Nephron (organoid): Measurements from ENCODE around the gene SBK2.
"Not testable (repeated sequence)": the region's sequence is repeated elsewhere in the genome, so short reads cannot be mapped to it uniquely, and the experiment has no call there.

Source experiments
- H3K27ac Mint-ChIP-seq, 3 experiments: 2 replicates each; pipeline ENCODE4 v1.8.0; 2020; ENCODE audit warnings: mixed read lengths in 3 of 3, mild to moderate bottlenecking in 2 of 3, moderate library complexity in 1 of 3
- H3K27me3 Mint-ChIP-seq: 2 replicates; pipeline ENCODE4 v1.8.0; 2021; ENCODE audit warnings: low read depth, mild to moderate bottlenecking, moderate library complexity, mixed read lengths
- H3K36me3 Mint-ChIP-seq: 2 replicates; pipeline ENCODE4 v1.8.0; 2020; ENCODE audit warnings: low read depth, mixed read lengths
- H3K4me1 Mint-ChIP-seq: 2 replicates; pipeline ENCODE4 v1.8.0; 2020; ENCODE audit warnings: mixed read lengths
- H3K4me3 Mint-ChIP-seq, 3 experiments: 2 replicates each; pipeline ENCODE4 v1.8.0; 2020; ENCODE audit warnings: mild to moderate bottlenecking in 3 of 3, mixed read lengths in 3 of 3, moderate library complexity in 2 of 3
- H3K9me3 Mint-ChIP-seq: 2 replicates; pipeline ENCODE4 v1.8.0; 2020; ENCODE audit warnings: mixed read lengths
- TF ChIP-seq, protein P1 (sequence below), 3 experiments: fragments of 200-600 bp; sonication (generic); IDR thresholded peaks; one replicate each; pipeline ENCODE4 v1.5.0; 2021; ENCODE audit warnings: antibody characterized with exemption in 3 of 3; ENCODE audit not compliant: unreplicated experiment in 3 of 3

The SBK2 gene

GRCh38 chr19:55576746-55577145 is 39.8 kb upstream of the SBK2 start:
- Mint-ChIP-seq H3K27ac (peak overlapping the region in 2 of 3 experiments; percentile 55 to 63), H3K27me3 (peaks cover 5% of the 10 kb centered on the region), H3K9me3 (no peaks in the 10 kb centered on the region), H3K4me3 (peak overlapping the region; percentile 73 to 86 (median 85)), H3K4me1 (peaks cover 14% of the 10 kb centered on the region), H3K36me3 (peaks cover 28% of the 10 kb centered on the region)
- TF ChIP-seq, protein P1, sequence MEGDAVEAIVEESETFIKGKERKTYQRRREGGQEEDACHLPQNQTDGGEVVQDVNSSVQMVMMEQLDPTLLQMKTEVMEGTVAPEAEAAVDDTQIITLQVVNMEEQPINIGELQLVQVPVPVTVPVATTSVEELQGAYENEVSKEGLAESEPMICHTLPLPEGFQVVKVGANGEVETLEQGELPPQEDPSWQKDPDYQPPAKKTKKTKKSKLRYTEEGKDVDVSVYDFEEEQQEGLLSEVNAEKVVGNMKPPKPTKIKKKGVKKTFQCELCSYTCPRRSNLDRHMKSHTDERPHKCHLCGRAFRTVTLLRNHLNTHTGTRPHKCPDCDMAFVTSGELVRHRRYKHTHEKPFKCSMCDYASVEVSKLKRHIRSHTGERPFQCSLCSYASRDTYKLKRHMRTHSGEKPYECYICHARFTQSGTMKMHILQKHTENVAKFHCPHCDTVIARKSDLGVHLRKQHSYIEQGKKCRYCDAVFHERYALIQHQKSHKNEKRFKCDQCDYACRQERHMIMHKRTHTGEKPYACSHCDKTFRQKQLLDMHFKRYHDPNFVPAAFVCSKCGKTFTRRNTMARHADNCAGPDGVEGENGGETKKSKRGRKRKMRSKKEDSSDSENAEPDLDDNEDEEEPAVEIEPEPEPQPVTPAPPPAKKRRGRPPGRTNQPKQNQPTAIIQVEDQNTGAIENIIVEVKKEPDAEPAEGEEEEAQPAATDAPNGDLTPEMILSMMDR (IDR thresholded peaks at IDR 0.05; ENCODE audit: unreplicated experiment in 3 of 3) = no peak

GRCh38 chr19:55573929-55574328 is 37.0 kb upstream of the SBK2 start:
- not testable (repeated sequence) for H3K27ac Mint-ChIP-seq, H3K4me1 Mint-ChIP-seq, H3K27me3 Mint-ChIP-seq, H3K4me3 Mint-ChIP-seq, H3K9me3 Mint-ChIP-seq
- H3K36me3 Mint-ChIP-seq = peaks cover 23% of the 10 kb centered on the region

- not testable (repeated sequence) for H3K36me3 Mint-ChIP-seq, H3K4me3 Mint-ChIP-seq, H3K27ac Mint-ChIP-seq, H3K4me1 Mint-ChIP-seq, H3K9me3 Mint-ChIP-seq
- H3K27me3 Mint-ChIP-seq = peaks cover 13% of the 10 kb centered on the region
These were observed 32.5 kb upstream of the SBK2 start for GRCh38 chr19:55569477-55569876.

- TF ChIP-seq, protein P1 (IDR thresholded peaks at IDR 0.05; ENCODE audit: unreplicated experiment in 3 of 3) = no peak
- Mint-ChIP-seq H3K9me3 (no peaks in the 10 kb centered on the region), H3K4me3 (no peak overlapping the region)
These were observed 30.9 kb upstream of the SBK2 start for GRCh38 chr19:55567708-55568328.

DNA sequence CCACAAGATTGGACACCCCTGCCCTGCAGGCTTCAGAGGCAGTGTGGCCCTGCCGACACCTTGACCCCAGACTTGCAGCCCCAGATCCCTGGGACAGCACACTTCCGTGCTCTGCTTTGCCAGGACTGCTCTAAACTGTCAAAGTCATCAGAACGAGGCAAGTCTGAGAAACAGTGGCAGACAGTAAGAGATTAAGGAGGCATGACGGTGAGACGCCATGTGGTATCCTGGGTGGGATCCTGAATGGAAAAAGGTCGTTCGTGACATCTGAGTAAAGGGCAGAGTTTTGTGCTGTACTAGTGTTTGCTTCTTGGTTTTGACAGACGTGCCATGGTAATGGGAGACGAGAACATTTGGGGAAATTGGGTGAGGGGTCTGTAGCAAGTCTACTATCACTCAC is 29.9 kb upstream of the SBK2 start:
- Mint-ChIP-seq H3K4me3 (no peak overlapping the region), H3K9me3 (no peaks in the 10 kb centered on the region), H3K36me3 (no peaks in the 10 kb centered on the region), H3K4me1 (peaks cover 6% of the 10 kb centered on the region), H3K27ac (no peak overlapping the region), H3K27me3 (peaks cover 8% of the 10 kb centered on the region)
- TF ChIP-seq, protein P1 (IDR thresholded peaks at IDR 0.05; ENCODE audit: unreplicated experiment in 3 of 3) = no peak

More at GRCh38 chr19:55567708-55568328, 30.9 kb upstream of the SBK2 start:
- peaks cover 6% of the 10 kb centered on the region for H3K4me1 Mint-ChIP-seq
- no peak overlapping the region for H3K27ac Mint-ChIP-seq
- peaks cover 13% of the 10 kb centered on the region for H3K27me3 Mint-ChIP-seq
- no peaks in the 10 kb centered on the region for H3K36me3 Mint-ChIP-seq

DNA sequence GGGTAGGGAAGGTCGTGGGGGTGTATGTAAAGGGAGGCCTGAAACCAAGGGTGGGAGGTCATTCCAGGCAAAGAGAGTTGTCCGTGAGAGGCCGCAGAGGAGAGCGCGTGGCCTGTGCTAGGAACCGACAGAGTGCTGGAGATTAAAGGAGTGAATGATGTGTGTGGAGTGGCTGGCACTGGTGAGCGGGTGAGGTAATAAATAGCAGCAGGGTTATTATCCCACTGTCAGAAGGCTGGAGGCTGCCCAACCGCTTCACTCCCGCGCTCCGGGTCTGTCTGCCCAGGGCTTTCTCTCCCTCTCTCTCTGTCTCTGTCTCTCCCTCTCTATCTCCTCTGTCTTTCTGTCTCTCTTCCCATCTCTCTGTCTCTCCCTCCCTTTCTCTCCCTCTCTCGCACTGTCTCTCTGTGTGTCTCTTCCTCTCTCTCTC is 26.3 kb upstream of the SBK2 start:
- TF ChIP-seq, protein P1 (IDR thresholded peaks at IDR 0.05; ENCODE audit: unreplicated experiment in 3 of 3) = no peak
- H3K36me3 Mint-ChIP-seq = no peaks in the 10 kb centered on the region
- H3K9me3 Mint-ChIP-seq = no peaks in the 10 kb centered on the region
- H3K4me1 Mint-ChIP-seq = peaks cover 6% of the 10 kb centered on the region
- peaks cover 8% of the 10 kb centered on the region for H3K27me3 Mint-ChIP-seq
- H3K4me3 Mint-ChIP-seq = no peak overlapping the region
- peak overlapping the region; percentile 25 to 82 (median 39) for H3K27ac Mint-ChIP-seq

DNA sequence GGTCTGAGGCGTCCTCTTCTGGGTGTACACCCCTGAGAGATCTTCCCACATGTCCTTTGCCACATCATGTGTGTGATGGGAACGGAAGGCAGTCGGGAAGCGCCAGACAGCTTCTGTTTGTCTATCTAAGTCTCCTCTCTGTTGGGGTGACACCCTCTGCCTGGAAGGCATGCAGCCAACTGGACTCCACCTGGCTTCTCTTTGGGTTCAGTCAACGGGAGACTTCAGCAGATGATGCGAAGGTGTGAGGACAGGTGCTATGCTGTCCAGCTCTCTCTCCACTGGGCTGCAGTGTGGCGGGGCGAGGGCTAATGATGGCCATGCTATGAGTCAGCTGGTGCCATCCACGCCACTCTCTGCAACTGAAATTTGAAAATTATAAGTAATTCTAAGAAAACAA is 22.8 kb upstream of the SBK2 start:
- Mint-ChIP-seq H3K4me1 (peaks cover 6% of the 10 kb centered on the region), H3K36me3 (no peaks in the 10 kb centered on the region), H3K9me3 (no peaks in the 10 kb centered on the region), H3K4me3 (no peak overlapping the region), H3K27ac (no peak overlapping the region), H3K27me3 (peaks cover 7% of the 10 kb centered on the region)
- TF ChIP-seq, protein P1 (IDR thresholded peaks at IDR 0.05; ENCODE audit: unreplicated experiment in 3 of 3) = no peak
